K562 (cell line): ENCODE data around the gene QPCT.

Experiments
- HDGF ChIP-seq: fragments of 450-650 bp; IDR thresholded peaks from 2 replicates; pipeline ENCODE4 v1.6.1; 2016
- TF ChIP-seq, protein P1 (sequence below), 2 experiments: fragments of 450-650 bp; formaldehyde crosslinking in 1 of 2; IDR thresholded peaks; 2 replicates each; pipeline versions ENCODE4 v1.4.0 to v1.6.1; 2014 to 2020; ENCODE audit warnings: mild to moderate bottlenecking in 2 of 2, borderline replicate concordance in 1 of 2, low read depth in 1 of 2

DNA sequence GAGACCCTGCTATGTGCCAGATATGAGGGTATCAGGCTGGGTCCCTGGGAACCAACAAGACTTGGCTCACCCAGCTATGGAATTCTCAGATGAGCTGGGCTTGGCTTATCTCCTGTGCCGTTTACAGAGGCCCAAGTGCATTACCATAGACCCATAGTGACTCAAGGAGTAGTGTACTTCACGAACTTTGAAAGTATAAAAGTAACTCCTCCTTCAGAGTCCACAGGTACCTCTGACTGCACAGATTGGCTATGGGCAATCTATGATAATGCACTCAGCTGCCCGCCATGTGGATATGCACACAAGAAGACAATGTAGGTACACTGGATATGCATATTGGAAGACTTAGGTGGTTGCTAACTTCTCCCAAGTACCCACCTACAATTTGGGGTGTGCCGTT, 78.4 kb downstream of the QPCT start:
- TF ChIP-seq, protein P1, sequence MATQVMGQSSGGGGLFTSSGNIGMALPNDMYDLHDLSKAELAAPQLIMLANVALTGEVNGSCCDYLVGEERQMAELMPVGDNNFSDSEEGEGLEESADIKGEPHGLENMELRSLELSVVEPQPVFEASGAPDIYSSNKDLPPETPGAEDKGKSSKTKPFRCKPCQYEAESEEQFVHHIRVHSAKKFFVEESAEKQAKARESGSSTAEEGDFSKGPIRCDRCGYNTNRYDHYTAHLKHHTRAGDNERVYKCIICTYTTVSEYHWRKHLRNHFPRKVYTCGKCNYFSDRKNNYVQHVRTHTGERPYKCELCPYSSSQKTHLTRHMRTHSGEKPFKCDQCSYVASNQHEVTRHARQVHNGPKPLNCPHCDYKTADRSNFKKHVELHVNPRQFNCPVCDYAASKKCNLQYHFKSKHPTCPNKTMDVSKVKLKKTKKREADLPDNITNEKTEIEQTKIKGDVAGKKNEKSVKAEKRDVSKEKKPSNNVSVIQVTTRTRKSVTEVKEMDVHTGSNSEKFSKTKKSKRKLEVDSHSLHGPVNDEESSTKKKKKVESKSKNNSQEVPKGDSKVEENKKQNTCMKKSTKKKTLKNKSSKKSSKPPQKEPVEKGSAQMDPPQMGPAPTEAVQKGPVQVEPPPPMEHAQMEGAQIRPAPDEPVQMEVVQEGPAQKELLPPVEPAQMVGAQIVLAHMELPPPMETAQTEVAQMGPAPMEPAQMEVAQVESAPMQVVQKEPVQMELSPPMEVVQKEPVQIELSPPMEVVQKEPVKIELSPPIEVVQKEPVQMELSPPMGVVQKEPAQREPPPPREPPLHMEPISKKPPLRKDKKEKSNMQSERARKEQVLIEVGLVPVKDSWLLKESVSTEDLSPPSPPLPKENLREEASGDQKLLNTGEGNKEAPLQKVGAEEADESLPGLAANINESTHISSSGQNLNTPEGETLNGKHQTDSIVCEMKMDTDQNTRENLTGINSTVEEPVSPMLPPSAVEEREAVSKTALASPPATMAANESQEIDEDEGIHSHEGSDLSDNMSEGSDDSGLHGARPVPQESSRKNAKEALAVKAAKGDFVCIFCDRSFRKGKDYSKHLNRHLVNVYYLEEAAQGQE (IDR thresholded peaks at IDR 0.05; ENCODE audit: borderline replicate concordance), result no peak
- TF ChIP-seq, protein P1 (CRISPR knock-in tag; IDR thresholded peaks at IDR 0.05; ENCODE audit: low read depth), result no peak
- no peak for TF ChIP-seq HDGF
